Activated CD8-positive, alpha-beta T cell treated with anti-CD3 and anti-CD28 coated beads for 36 hours (primary cell): ENCODE results near the gene LRRC8A. TPM values are rescaled to one million over a fixed set of nuclear protein-coding genes. Genes with fewer than 3 reads are reported as not detected.

Source experiments
- ATAC-seq: fragments of 200-7000 bp; cut with Tn5 transposase; one replicate; pipeline ENCODE4 v1.10.0; 2021; ENCODE audit warnings: mild to moderate bottlenecking, moderate library complexity
- CTCF ChIA-PET: fragments of 350-600 bp; sonication (Branson Sonifier 250); formaldehyde crosslinking; loops from one replicate; lab custom pipeline; 2021; ENCODE audit warnings: antibody characterized with exemption; lab: Charles Lee
- POLR2A ChIA-PET: fragments of 350-600 bp; sonication (Branson Sonifier 250); formaldehyde crosslinking; loops from one replicate; lab custom pipeline; 2021; ENCODE audit warnings: antibody characterized with exemption; lab: Charles Lee
- DNase-seq: peaks from one replicate; pipeline ENCODE4 v3.0.0-alpha.2; 2020
- H3K27ac Mint-ChIP-seq: one replicate; pipeline ENCODE4 v1.8.0; 2021; ENCODE audit warnings: mild to moderate bottlenecking, mixed read lengths
- H3K27me3 Mint-ChIP-seq: one replicate; pipeline ENCODE4 v1.8.0; 2021; ENCODE audit warnings: mixed read lengths
- H3K36me3 Mint-ChIP-seq: one replicate; pipeline ENCODE4 v1.8.0; 2021; ENCODE audit warnings: low read depth, mixed read lengths
- H3K4me1 Mint-ChIP-seq: one replicate; pipeline ENCODE4 v1.8.0; 2021; ENCODE audit warnings: low read depth, mixed read lengths
- H3K4me3 Mint-ChIP-seq: one replicate; pipeline ENCODE4 v1.8.0; 2021; ENCODE audit warnings: mild to moderate bottlenecking, moderate library complexity, mixed read lengths
- H3K9me3 Mint-ChIP-seq: one replicate; pipeline ENCODE4 v1.8.0; 2021; ENCODE audit warnings: mixed read lengths
- intact Hi-C: fragments of 100-400 bp; cut with micrococcal nuclease; formaldehyde crosslinking; loops from one replicate; pipeline ENCODE4 v1.10.0; 2022
- total RNA-seq, 2 experiments: library from RNA; stranded (reverse); gene quantifications; one replicate each; pipeline ENCODE4 v1.2.3, GENCODE V29; 2021
- TF ChIP-seq, protein P1 (sequence below): fragments of 200-600 bp; IDR thresholded peaks from one replicate; pipeline ENCODE4 v1.8.0; 2022; ENCODE audit warnings: antibody characterized with exemption, mild to moderate bottlenecking

The LRRC8A gene
- total RNA-seq, 2 experiments from 2014 or later = 15.1 to 16.2 TPM

DNA sequence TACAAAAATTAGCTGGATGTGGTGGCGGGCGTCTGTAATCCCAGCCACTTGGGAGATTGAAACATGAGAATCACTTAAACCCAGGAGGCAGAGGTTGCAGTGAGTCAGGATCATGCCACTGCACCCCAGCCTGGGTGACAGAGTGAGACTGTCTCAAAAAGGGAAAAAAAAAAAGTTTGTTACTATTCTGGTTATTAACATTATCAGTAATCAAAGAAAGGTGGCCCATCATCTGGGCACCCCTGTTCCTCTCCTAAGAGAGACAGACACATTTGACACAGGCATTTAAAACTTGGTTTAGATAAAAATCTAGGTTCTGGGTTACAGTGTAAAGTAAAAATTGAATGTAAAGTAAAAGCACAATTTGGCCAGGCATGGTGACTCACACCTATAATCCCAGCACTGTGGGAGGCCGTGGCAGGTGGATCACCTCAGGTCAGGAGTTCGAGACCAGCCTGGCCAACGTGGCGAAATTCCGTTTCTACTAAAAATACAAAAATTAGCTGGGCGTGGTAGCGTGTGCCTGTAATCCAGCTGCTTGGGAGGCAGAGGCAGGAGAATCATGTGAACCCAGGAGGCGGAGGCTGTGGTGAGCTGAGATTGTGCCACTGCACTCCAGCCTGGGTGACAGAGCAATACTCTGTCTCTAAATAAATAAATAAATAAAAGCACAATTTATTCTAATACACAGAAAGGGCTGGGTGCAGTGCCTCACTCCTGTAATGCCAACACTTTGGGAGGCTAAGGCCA, 22.1 kb downstream of the LRRC8A start:
- ATAC-seq (no peak), DNase-seq (no peak)
- intact Hi-C loops = no loop called here
- Mint-ChIP-seq H3K36me3 (peaks cover 18% of the 10 kb centered on the region), H3K4me1 (peaks cover 58% of the 10 kb centered on the region), H3K9me3 (no peaks in the 10 kb centered on the region), H3K4me3 (no peak overlapping the region), H3K27ac (peak overlapping the region; percentile 61), H3K27me3 (no peaks in the 10 kb centered on the region)
- ChIA-PET POLR2A (interaction anchor here (0.6 kb wide), 1 partner anchor 247 kb away, joined by 3 read pairs; the partner anchor contains the start of gene DYNC2I2), CTCF (interaction anchor here (1.0 kb wide), 1 partner anchor 24 kb away, joined by 3 read pairs; no protein-coding TSS in a partner anchor)
- TF ChIP-seq, protein P1, sequence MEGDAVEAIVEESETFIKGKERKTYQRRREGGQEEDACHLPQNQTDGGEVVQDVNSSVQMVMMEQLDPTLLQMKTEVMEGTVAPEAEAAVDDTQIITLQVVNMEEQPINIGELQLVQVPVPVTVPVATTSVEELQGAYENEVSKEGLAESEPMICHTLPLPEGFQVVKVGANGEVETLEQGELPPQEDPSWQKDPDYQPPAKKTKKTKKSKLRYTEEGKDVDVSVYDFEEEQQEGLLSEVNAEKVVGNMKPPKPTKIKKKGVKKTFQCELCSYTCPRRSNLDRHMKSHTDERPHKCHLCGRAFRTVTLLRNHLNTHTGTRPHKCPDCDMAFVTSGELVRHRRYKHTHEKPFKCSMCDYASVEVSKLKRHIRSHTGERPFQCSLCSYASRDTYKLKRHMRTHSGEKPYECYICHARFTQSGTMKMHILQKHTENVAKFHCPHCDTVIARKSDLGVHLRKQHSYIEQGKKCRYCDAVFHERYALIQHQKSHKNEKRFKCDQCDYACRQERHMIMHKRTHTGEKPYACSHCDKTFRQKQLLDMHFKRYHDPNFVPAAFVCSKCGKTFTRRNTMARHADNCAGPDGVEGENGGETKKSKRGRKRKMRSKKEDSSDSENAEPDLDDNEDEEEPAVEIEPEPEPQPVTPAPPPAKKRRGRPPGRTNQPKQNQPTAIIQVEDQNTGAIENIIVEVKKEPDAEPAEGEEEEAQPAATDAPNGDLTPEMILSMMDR = no peak

DNA sequence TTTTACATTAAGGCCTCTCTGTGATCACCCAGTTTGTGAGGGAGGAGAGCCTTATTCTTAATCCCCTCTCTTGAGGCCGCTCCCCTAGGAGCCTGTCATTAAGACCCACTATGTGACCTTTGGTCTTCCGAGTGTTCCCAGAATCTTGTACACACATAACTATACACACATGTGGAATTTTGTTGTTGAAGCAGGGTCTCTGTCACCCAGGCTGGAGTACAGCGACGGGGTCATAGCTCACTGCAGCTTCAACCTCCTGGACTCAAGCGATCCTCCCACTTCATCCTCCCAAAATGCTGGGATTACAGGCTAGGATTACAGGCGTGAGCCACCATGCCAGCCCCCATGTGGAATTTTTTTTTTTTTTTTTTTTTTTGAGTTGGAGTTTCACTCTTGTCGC, 24.0 kb downstream of the LRRC8A start:
- POLR2A ChIA-PET = interaction anchor here (0.7 to 1.2 kb wide), 3 partner anchors 13 to 118 kb away, joined by 3 read pairs; no protein-coding TSS in a partner anchor

DNA sequence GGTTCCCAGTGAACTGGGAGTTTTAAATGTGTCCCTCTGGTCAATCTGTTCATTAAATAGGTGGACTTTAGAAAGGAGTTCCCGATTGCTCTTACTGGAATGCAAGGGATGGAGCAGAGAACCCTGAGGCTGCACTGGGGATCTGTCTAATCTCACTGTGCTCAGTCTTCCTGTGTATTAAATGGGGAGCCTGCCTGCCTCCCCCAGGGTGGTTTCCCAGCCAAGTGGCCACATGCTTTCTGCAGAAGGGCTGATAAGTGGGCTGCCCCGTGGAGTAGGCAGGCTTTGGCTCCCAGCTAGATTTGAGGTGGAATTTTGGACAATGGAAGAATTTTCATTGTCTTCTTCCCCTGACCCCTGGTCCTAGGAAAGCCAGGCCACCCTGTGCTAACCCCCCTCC, 24.8 kb downstream of the LRRC8A start:
- Mint-ChIP-seq H3K27me3 (no peaks in the 10 kb centered on the region), H3K9me3 (no peaks in the 10 kb centered on the region), H3K36me3 (peaks cover 28% of the 10 kb centered on the region), H3K4me1 (peaks cover 58% of the 10 kb centered on the region), H3K4me3 (no peak overlapping the region), H3K27ac (peak overlapping the region; percentile 3)
- TF ChIP-seq, protein P1 = no peak
- intact Hi-C loops = no loop called here
- ChIA-PET POLR2A (interaction anchor here (1.2 kb wide), 2 partner anchors 20 to 76 kb away, joined by 3 read pairs; no protein-coding TSS in a partner anchor), CTCF (no interaction called here)
- no peak for DNase-seq
- no peak for ATAC-seq

More for the DNA sequence above, 24.0 kb downstream of the LRRC8A start:
- no peak for DNase-seq
- Mint-ChIP-seq H3K36me3 (peaks cover 28% of the 10 kb centered on the region), H3K4me3 (no peak overlapping the region), H3K27me3 (no peaks in the 10 kb centered on the region), H3K9me3 (no peaks in the 10 kb centered on the region), H3K27ac (peak overlapping the region; percentile 8), H3K4me1 (peaks cover 59% of the 10 kb centered on the region)
- CTCF ChIA-PET = interaction anchor here (0.6 kb wide), 1 partner anchor 25 kb away, joined by 3 read pairs; the partner anchor contains the start of gene KYAT1
- TF ChIP-seq, protein P1 = no peak
- intact Hi-C loops = no loop called here
- ATAC-seq = no peak

DNA sequence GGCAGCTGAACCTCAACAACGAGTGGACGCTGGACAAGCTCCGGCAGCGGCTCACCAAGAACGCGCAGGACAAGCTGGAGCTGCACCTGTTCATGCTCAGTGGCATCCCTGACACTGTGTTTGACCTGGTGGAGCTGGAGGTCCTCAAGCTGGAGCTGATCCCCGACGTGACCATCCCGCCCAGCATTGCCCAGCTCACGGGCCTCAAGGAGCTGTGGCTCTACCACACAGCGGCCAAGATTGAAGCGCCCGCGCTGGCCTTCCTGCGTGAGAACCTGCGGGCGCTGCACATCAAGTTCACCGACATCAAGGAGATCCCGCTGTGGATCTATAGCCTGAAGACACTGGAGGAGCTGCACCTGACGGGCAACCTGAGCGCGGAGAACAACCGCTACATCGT, 26.4 kb downstream of the LRRC8A start:
- Mint-ChIP-seq H3K4me1 (peaks cover 59% of the 10 kb centered on the region), H3K36me3 (peaks cover 37% of the 10 kb centered on the region), H3K9me3 (no peaks in the 10 kb centered on the region), H3K27ac (no peak overlapping the region), H3K4me3 (no peak overlapping the region), H3K27me3 (no peaks in the 10 kb centered on the region)
- intact Hi-C loops = no loop called here
- DNase-seq = no peak
- POLR2A ChIA-PET = interaction anchor here (0.9 kb wide), 1 partner anchor 26 kb away, joined by 4 read pairs; the partner anchor contains the start of genes KYAT1 and LRRC8A
- no peak for ATAC-seq
- CTCF ChIA-PET = interaction anchor here (1.0 to 2.0 kb wide), 2 partner anchors 10 to 20 kb away, joined by 3 to 9 read pairs; no protein-coding TSS in a partner anchor
- TF ChIP-seq, protein P1 = no peak

DNA sequence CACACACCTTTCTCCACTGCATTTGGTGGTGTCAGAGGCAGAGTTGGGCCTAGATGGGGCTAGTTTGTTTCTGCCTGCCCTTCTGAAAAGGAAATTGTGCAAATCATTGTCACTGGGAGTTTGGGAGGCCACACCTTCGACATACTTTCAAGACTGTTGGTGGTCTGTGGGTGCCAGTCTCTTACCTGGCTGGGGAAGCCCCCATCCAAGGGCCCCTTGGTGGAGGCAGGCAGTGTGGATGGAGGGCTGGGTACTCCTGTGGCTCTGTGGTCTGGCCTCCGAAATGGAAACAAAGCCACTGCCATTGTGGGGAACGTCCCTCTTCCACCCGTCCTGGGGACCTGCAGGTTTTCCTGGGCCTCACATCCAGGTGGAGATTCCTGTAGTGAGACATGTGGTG, 27.9 kb downstream of the LRRC8A start:
- no peak overlapping the region for H3K4me3 Mint-ChIP-seq
- ChIA-PET CTCF (no interaction called here), POLR2A (interaction anchor here (0.7 kb wide), 1 partner anchor 8 kb away, joined by 4 read pairs; no protein-coding TSS in a partner anchor)
- peak; percentile 49 for ATAC-seq
- intact Hi-C loops = no loop called here
- peaks cover 37% of the 10 kb centered on the region for H3K36me3 Mint-ChIP-seq
- H3K27ac Mint-ChIP-seq = peak overlapping the region; percentile 69
- no peaks in the 10 kb centered on the region for H3K27me3 Mint-ChIP-seq
- H3K4me1 Mint-ChIP-seq = peaks cover 67% of the 10 kb centered on the region
- no peaks in the 10 kb centered on the region for H3K9me3 Mint-ChIP-seq
- peak; percentile 45 for DNase-seq
- TF ChIP-seq, protein P1 = no peak
